ENCODE measurements around the gene LUZP2. TPM values are rescaled to one million over a fixed set of nuclear protein-coding genes. Genes with fewer than 3 reads are reported as not detected.

Gene LUZP2
- total and polyA plus RNA-seq, 2 donors (not counting 1 experiment from before 2014, with no cell fraction given), result not detected

GRCh38 chr11:24664399-24664798 lies 167.5 kb downstream of the LUZP2 start:
- H3K9ac ChIP-seq (ENCODE audit: low read length), result no peak overlapping the region
- no peak overlapping the region for H2AFZ ChIP-seq (ENCODE audit: insufficient read depth, low read depth, low read length, poor library complexity, severe bottlenecking)
- no peak overlapping the region for H3K27ac ChIP-seq (ENCODE audit: low read length in 2 of 2)
- TF ChIP-seq CTCF (IDR thresholded peaks at IDR 0.05), result no peak
- no peak for TF ChIP-seq EZH2 (IDR thresholded peaks at IDR 0.05; ENCODE audit: borderline replicate concordance, insufficient read depth, low read depth, low read length, poor library complexity, severe bottlenecking)
- no peak overlapping the region for H3K4me3 ChIP-seq (ENCODE audit: control extremely low read depth in 1 of 5, extremely low read depth in 1 of 5, insufficient read depth in 1 of 5, low read depth in 2 of 5, low read length in 4 of 5)
- H3K9me3 ChIP-seq (ENCODE audit: control extremely low read depth in 1 of 3, control insufficient read depth in 2 of 3, insufficient read depth in 1 of 3, low read length in 2 of 3), result no peaks in the 10 kb centered on the region
- ChIA-PET CTCF (no interaction called here), POLR2A (no interaction called here)
- Mint-ChIP-seq H3K4me1 (no peaks in the 10 kb centered on the region), H3K27me3 (no peaks in the 10 kb centered on the region), H3K9me3 (ENCODE audit: insufficient read depth) (peaks cover 2% of the 10 kb centered on the region), H3K27ac (no peak overlapping the region), H3K4me3 (no peak overlapping the region)
- DNase-seq (no peak), ATAC-seq (ENCODE audit: low read depth) (no peak)
- WGBS (ENCODE audit: insufficient coverage), result no CpG with 5 or more reads among the region's 1 CpG
- H3K79me2 ChIP-seq (ENCODE audit: control insufficient read depth, insufficient read depth, low read length), result no peaks in the 10 kb centered on the region
- H3K27me3 ChIP-seq (replicated peaks in 1 of 4; ENCODE audit: control extremely low read depth in 1 of 4, control insufficient read depth in 3 of 4, insufficient read depth in 4 of 4, low read length in 3 of 4), result no peaks in the 10 kb centered on the region
- no peaks in the 10 kb centered on the region for H3K36me3 ChIP-seq (replicated peaks in 1 of 2; ENCODE audit: control extremely low read depth in 1 of 2, control insufficient read depth in 1 of 2, extremely low read depth in 1 of 2, insufficient read depth in 2 of 2, low read length in 1 of 2)
- intact Hi-C loops (cut with micrococcal nuclease), result no loop called here
- H3K4me2 ChIP-seq (replicated peaks; ENCODE audit: low read depth, low read length, poor library complexity, severe bottlenecking), result no peak overlapping the region
- no peaks in the 10 kb centered on the region for H3K4me1 ChIP-seq (ENCODE audit: control insufficient read depth in 2 of 2, insufficient read depth in 2 of 2, low read length in 2 of 2)
- no peaks in the 10 kb centered on the region for H4K20me1 ChIP-seq (ENCODE audit: control insufficient read depth, insufficient read depth, low read length, poor library complexity, severe bottlenecking)

DNA sequence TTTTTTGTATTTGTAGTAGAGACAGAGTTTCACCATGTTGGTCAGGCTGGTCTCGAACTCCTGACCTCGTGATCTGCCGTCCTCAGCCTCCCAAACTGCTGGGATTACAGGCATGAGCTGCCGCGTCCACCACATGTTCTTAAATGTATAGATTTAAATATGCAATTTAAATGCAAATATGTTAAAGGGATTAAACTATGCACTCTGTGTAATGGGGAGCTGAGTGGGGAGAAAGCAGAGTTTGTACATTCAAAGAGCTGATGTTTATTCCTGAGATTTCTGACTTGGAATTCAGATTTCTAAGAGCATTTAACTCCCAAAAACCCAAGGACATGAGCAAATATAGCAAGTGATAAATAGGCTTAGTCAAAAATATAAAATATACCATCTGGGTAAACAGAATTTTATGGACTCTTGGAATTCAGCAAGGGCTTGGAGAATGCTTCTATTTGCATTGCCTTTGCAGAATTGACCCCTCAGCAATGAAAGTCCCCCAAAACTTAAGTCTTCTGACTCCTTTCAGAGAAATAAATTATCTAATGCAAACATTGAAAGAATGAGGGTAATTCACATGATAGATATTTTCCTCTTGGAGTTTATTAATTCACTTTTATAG lies 170.6 kb downstream of the LUZP2 start:
- Histone ChIP-seq H3K36me3 (replicated peaks in 1 of 2; ENCODE audit: control extremely low read depth in 1 of 2, control insufficient read depth in 1 of 2, extremely low read depth in 1 of 2, insufficient read depth in 2 of 2, low read length in 1 of 2) (no peaks in the 10 kb centered on the region), H3K27ac (ENCODE audit: low read length in 2 of 2) (no peak overlapping the region), H3K27me3 (replicated peaks in 1 of 4; ENCODE audit: control extremely low read depth in 1 of 4, control insufficient read depth in 3 of 4, insufficient read depth in 4 of 4, low read length in 3 of 4) (no peaks in the 10 kb centered on the region), H2AFZ (ENCODE audit: insufficient read depth, low read depth, low read length, poor library complexity, severe bottlenecking) (no peak overlapping the region), H4K20me1 (ENCODE audit: control insufficient read depth, insufficient read depth, low read length, poor library complexity, severe bottlenecking) (no peaks in the 10 kb centered on the region), H3K9ac (ENCODE audit: low read length) (no peak overlapping the region), H3K9me3 (ENCODE audit: control extremely low read depth in 1 of 3, control insufficient read depth in 2 of 3, insufficient read depth in 1 of 3, low read length in 2 of 3) (no peaks in the 10 kb centered on the region), H3K79me2 (ENCODE audit: control insufficient read depth, insufficient read depth, low read length) (no peaks in the 10 kb centered on the region), H3K4me2 (replicated peaks; ENCODE audit: low read depth, low read length, poor library complexity, severe bottlenecking) (no peak overlapping the region), H3K4me3 (ENCODE audit: control extremely low read depth in 1 of 5, extremely low read depth in 1 of 5, insufficient read depth in 1 of 5, low read depth in 2 of 5, low read length in 4 of 5) (no peak overlapping the region), H3K4me1 (ENCODE audit: control insufficient read depth in 2 of 2, insufficient read depth in 2 of 2, low read length in 2 of 2) (no peaks in the 10 kb centered on the region)
- Mint-ChIP-seq H3K9me3 (ENCODE audit: insufficient read depth) (peaks cover 2% of the 10 kb centered on the region), H3K27ac (no peak overlapping the region), H3K4me1 (no peaks in the 10 kb centered on the region), H3K4me3 (no peak overlapping the region), H3K27me3 (no peaks in the 10 kb centered on the region)
- intact Hi-C loops (cut with micrococcal nuclease), result no loop called here
- ATAC-seq (ENCODE audit: low read depth) (no peak), DNase-seq (no peak)
- POLR2A ChIA-PET, result no interaction called here
- TF ChIP-seq EZH2 (IDR thresholded peaks at IDR 0.05; ENCODE audit: borderline replicate concordance, insufficient read depth, low read depth, low read length, poor library complexity, severe bottlenecking) (no peak), CTCF (IDR thresholded peaks at IDR 0.05) (no peak)
- CTCF ChIA-PET, result no interaction called here
- no CpG with 5 or more reads among the region's 5 CpGs for WGBS (ENCODE audit: insufficient coverage)
